Endothelial cell of umbilical vein (primary cell): ENCODE results near the gene CMTM7. TPM values are rescaled to one million over a fixed set of nuclear protein-coding genes. Genes with fewer than 3 reads are reported as not detected.

ENCODE experiments used
- BruUV-seq: library from RNA; stranded (reverse); fragments of 400-500 nt; replicated peaks from 2 replicates; lab custom pipeline; 2021; lab: Mats Ljungman, UMichigan
- CTCF ChIA-PET: fragments of 300-600, 350-600 bp; sonication (Branson Sonifier 250); formaldehyde crosslinking; loops from one replicate; lab custom pipeline; 2021; ENCODE audit warnings: antibody characterized with exemption, inconsistent platforms; lab: Charles Lee
- POLR2A ChIA-PET: fragments of 300-600, 350-600 bp; sonication (Branson Sonifier 250); formaldehyde crosslinking; loops from one replicate; lab custom pipeline; 2021; ENCODE audit warnings: antibody characterized with exemption, inconsistent platforms; lab: Charles Lee
- DNase-seq: peaks from one replicate; pipeline ENCODE4 v3.0.0-alpha.2; 2011; ENCODE audit warnings: low read depth, low spot score
- FAIRE-seq: peaks from 2 replicates; lab custom pipeline; 2011; peaks lifted over from hg19 to GRCh38; lab: Jason Lieb, UNC
- H2AFZ ChIP-seq: 2 replicates; pipeline ENCODE4 v1.6.0; 2012; ENCODE audit warnings: low read depth, low read length, control low read depth, inconsistent platforms
- H3K27ac ChIP-seq: 2 replicates; pipeline ENCODE4 v1.5.1; 2011; ENCODE audit warnings: low read depth, mild to moderate bottlenecking, control low read depth, low read length, moderate library complexity; ENCODE audit not compliant: insufficient read depth
- H3K27me3 ChIP-seq, 2 experiments: 2 replicates each; pipeline versions ENCODE4 v1.6.0 to v1.6.1; 2011; ENCODE audit warnings: low read length in 2 of 2, mixed read lengths in 1 of 2; ENCODE audit not compliant: control insufficient read depth in 2 of 2, insufficient read depth in 2 of 2
- H3K36me3 ChIP-seq, 2 experiments: 2 replicates in 1 of 2; 3 replicates in 1 of 2; pipeline ENCODE4 v1.5.1; 2011; ENCODE audit warnings: low read length in 2 of 2, mild to moderate bottlenecking in 1 of 2, moderate library complexity in 1 of 2; ENCODE audit not compliant: control insufficient read depth in 2 of 2, insufficient read depth in 2 of 2; ENCODE audit errors: extremely low read depth in 1 of 2
- H3K4me1 ChIP-seq: 3 replicates; pipeline ENCODE4 v1.5.1; 2011; ENCODE audit warnings: mild to moderate bottlenecking, low read length; ENCODE audit not compliant: control insufficient read depth, insufficient read depth; ENCODE audit errors: extremely low read depth
- H3K4me2 ChIP-seq: 2 replicates; pipeline ENCODE4 v1.6.1; 2011; ENCODE audit warnings: low read length, control low read depth, mixed read lengths; ENCODE audit not compliant: insufficient read depth
- H3K4me3 ChIP-seq, 3 experiments: fragments of 200-600 bp in 1 of 3; sonication (generic), shearing (Covaris generic) in 1 of 3; replicated peaks in 1 of 3; 2 replicates each; pipeline ENCODE4 v1.5.1; 2011 to 2016; ENCODE audit warnings: control low read depth in 3 of 3, low read length in 3 of 3, mild to moderate bottlenecking in 2 of 3, inconsistent platforms in 1 of 3, low read depth in 1 of 3, moderate library complexity in 1 of 3; ENCODE audit not compliant: insufficient read depth in 1 of 3
- H3K79me2 ChIP-seq: 2 replicates; pipeline ENCODE4 v1.6.0; 2012; ENCODE audit warnings: low read length, inconsistent platforms; ENCODE audit not compliant: control insufficient read depth, insufficient read depth
- H3K9ac ChIP-seq: replicated peaks from 2 replicates; pipeline ENCODE3; 2011; ENCODE audit warnings: low read length, control low read depth; ENCODE audit not compliant: insufficient read depth; ENCODE audit errors: extremely low read depth
- H3K9me1 ChIP-seq: replicated peaks from 3 replicates; pipeline ENCODE4 v1.6.0; 2011; ENCODE audit warnings: mild to moderate bottlenecking, low read length; ENCODE audit not compliant: control insufficient read depth, insufficient read depth; ENCODE audit errors: extremely low read depth
- H3K9me3 ChIP-seq: replicated peaks from 2 replicates; pipeline ENCODE4 v1.5.1; 2012; ENCODE audit warnings: low read length, inconsistent platforms; ENCODE audit not compliant: control insufficient read depth, insufficient read depth
- H4K20me1 ChIP-seq: replicated peaks from 2 replicates; pipeline ENCODE3; 2011; ENCODE audit warnings: mild to moderate bottlenecking, low read length; ENCODE audit not compliant: control insufficient read depth, insufficient read depth; ENCODE audit errors: extremely low read depth
- CTCF ChIP-seq, 2 donors: IDR thresholded peaks; 1 replicate in 1 of 2; 2 replicates in 1 of 2; pipeline ENCODE4 v1.5.1; 2011; ENCODE audit warnings: low read length in 2 of 2, mild to moderate bottlenecking in 2 of 2, moderate library complexity in 2 of 2, control low read depth in 1 of 2, inconsistent platforms in 1 of 2, low read depth in 1 of 2; ENCODE audit not compliant: insufficient read depth in 1 of 2; ENCODE audit errors: extremely low read depth in 1 of 2
- EZH2 ChIP-seq: IDR thresholded peaks from 2 replicates; pipeline ENCODE4 v1.6.1; 2012; ENCODE audit warnings: borderline replicate concordance, low read depth, mild to moderate bottlenecking, moderate library complexity, low read length, inconsistent platforms; ENCODE audit not compliant: severe bottlenecking
- FOS ChIP-seq: IDR thresholded peaks from 2 replicates; pipeline ENCODE4 v1.6.1; 2011; ENCODE audit warnings: mild to moderate bottlenecking, low read length, moderate library complexity, borderline replicate concordance; ENCODE audit not compliant: insufficient read depth
- GATA2 ChIP-seq: IDR thresholded peaks from 2 replicates; pipeline ENCODE4 v1.7.0; 2011; ENCODE audit warnings: low read depth, mild to moderate bottlenecking, moderate library complexity, mixed read lengths, low read length; ENCODE audit not compliant: insufficient read length, insufficient read depth
- JUN ChIP-seq: IDR thresholded peaks from 2 replicates; pipeline ENCODE4 v1.6.1; 2011; ENCODE audit warnings: borderline replicate concordance, low read depth; ENCODE audit not compliant: insufficient read length, insufficient read depth
- MAX ChIP-seq: IDR thresholded peaks from 2 replicates; pipeline ENCODE4 v1.6.1; 2011; ENCODE audit not compliant: insufficient read depth, insufficient read length
- MYC ChIP-seq: IDR thresholded peaks from one replicate; pipeline ENCODE4 v1.6.1; 2011; ENCODE audit warnings: mild to moderate bottlenecking, low read depth, low read length
- POLR2A ChIP-seq: IDR thresholded peaks from 2 replicates; pipeline ENCODE4 v1.6.1; 2012; ENCODE audit warnings: low read depth, mild to moderate bottlenecking, control low read depth, low read length
- POLR2AphosphoS5 ChIP-seq: IDR thresholded peaks from 2 replicates; pipeline ENCODE4 v1.6.1; 2012; ENCODE audit warnings: low read depth, mild to moderate bottlenecking, control low read depth, low read length, moderate library complexity; ENCODE audit not compliant: insufficient read depth
- dilution Hi-C: fragments of 300-500 bp; cut with MboI; formaldehyde crosslinking; loops from one replicate; pipeline ENCODE4 v1.15.0; 2019; ENCODE audit warnings: low sequenced_read_pairs; ENCODE audit not compliant: extremely low pct_ligation_motif_present
- intact Hi-C: fragments of 100-400 bp; cut with micrococcal nuclease; formaldehyde crosslinking; loops from one replicate; pipeline ENCODE4 v1.10.0; 2022
- polyA plus RNA-seq, 4 experiments: library from polyadenylated mRNA; depleted of rRNA in 3 of 4; stranded (reverse) in 3 of 4; unstranded in 1 of 4; fragments of >200 nt; gene quantifications; 2 replicates each; pipeline versions ENCODE4 v1.2.1 to v1.2.3, GENCODE V29; 2011 to 2012; ENCODE audit warnings: missing spikeins in 1 of 4
- total RNA-seq: library from RNA; stranded (reverse); gene quantifications from 2 replicates; pipeline ENCODE4 v1.2.3, GENCODE V29; 2021

Gene CMTM7
- total and polyA plus RNA-seq, 2 donors (not counting 3 experiments of a cell fraction or from before 2014, with no cell fraction given): 44.7 to 88.5 TPM

GRCh38 chr3:32373276-32373675 lies 18.4 kb upstream of the CMTM7 start:
- no peaks in the 10 kb centered on the region for H3K9me1 ChIP-seq
- no peak overlapping the region for H3K4me3 ChIP-seq
- peaks cover 9% of the 10 kb centered on the region for H3K4me1 ChIP-seq
- no peaks in the 10 kb centered on the region for H3K9me3 ChIP-seq
- no peak for TF ChIP-seq EZH2
- no peak for TF ChIP-seq JUN
- no peak for TF ChIP-seq GATA2
- TF ChIP-seq MAX: no peak
- TF ChIP-seq POLR2AphosphoS5: no peak
- TF ChIP-seq CTCF (IDR thresholded peaks at IDR 0.05; ENCODE audit: extremely low read depth in 1 of 2, insufficient read depth in 1 of 2, low read depth in 1 of 2, low read length in 2 of 2): no peak
- no peak for TF ChIP-seq POLR2A
- no peak for TF ChIP-seq MYC
- TF ChIP-seq FOS: no peak
- no peak overlapping the region for H3K9ac ChIP-seq
- dilution Hi-C loops (no loop called here), intact Hi-C loops (no loop called here)
- H3K27me3 ChIP-seq: no peaks in the 10 kb centered on the region
- no peaks in the 10 kb centered on the region for H3K79me2 ChIP-seq
- H3K27ac ChIP-seq: no peak overlapping the region
- no peaks in the 10 kb centered on the region for H4K20me1 ChIP-seq
- ChIA-PET POLR2A (no interaction called here), CTCF (interaction anchor here (4.4 kb wide), 1 partner anchor 96 kb away, joined by 143 read pairs; no protein-coding TSS in a partner anchor)
- H2AFZ ChIP-seq: no peak overlapping the region
- no peaks in the 10 kb centered on the region for H3K36me3 ChIP-seq
- H3K4me2 ChIP-seq: no peak overlapping the region
- BruUV-seq: no TSS peak
- DNase-seq (no peak), FAIRE-seq (no peak)
